OCI-LY7 (cell line): ENCODE measurements around the gene ODAM. TPM values are rescaled to one million over a fixed set of nuclear protein-coding genes. Genes with fewer than 3 reads are reported as not detected.

Experiments
- total RNA-seq, 2 experiments: library from RNA; depleted of rRNA in 1 of 2; stranded (reverse); fragments of >200 nt in 1 of 2; shearing (Covaris generic) in 1 of 2; gene quantifications; 2 replicates each; pipeline ENCODE4 v1.2.3, GENCODE V29; 2014 to 2022

Gene ODAM
- total RNA-seq, 2 experiments from 2014 or later = not detected

Other genes with a start within 250 kb of the ODAM start
- gene CSN2, start 230.0 kb upstream of the ODAM start, total RNA-seq (2014; rRNA removed; shearing (Covaris generic)) = not detected in 2 replicates
- not detected in 2 replicates for gene CSN2, start 230.0 kb upstream of the ODAM start, total RNA-seq (2022)
- not detected in 2 replicates for gene STATH, start 199.8 kb upstream of the ODAM start, total RNA-seq (2014; rRNA removed; shearing (Covaris generic))
- gene STATH, start 199.8 kb upstream of the ODAM start, total RNA-seq (2022) = not detected in 2 replicates
- gene HTN3, start 167.3 kb upstream of the ODAM start, total RNA-seq (2014; rRNA removed; shearing (Covaris generic)) = not detected in 2 replicates
- not detected in 2 replicates for gene HTN3, start 167.3 kb upstream of the ODAM start, total RNA-seq (2022)
- gene HTN1, start 145.3 kb upstream of the ODAM start, total RNA-seq (2014; rRNA removed; shearing (Covaris generic)) = not detected in 2 replicates
- gene HTN1, start 145.3 kb upstream of the ODAM start, total RNA-seq (2022) = not detected in 2 replicates
- not detected in 2 replicates for gene PRR27, start 41.5 kb upstream of the ODAM start, total RNA-seq (2014; rRNA removed; shearing (Covaris generic))
- gene PRR27, start 41.5 kb upstream of the ODAM start, total RNA-seq (2022) = not detected in 2 replicates
- gene FDCSP, start 30.4 kb downstream of the ODAM start, total RNA-seq (2014; rRNA removed; shearing (Covaris generic)) = not detected in 2 replicates
- gene FDCSP, start 30.4 kb downstream of the ODAM start, total RNA-seq (2022) = not detected in 2 replicates
- not detected in 2 replicates for gene CSN3, start 46.9 kb downstream of the ODAM start, total RNA-seq (2014; rRNA removed; shearing (Covaris generic))
- not detected in 2 replicates for gene CSN3, start 46.9 kb downstream of the ODAM start, total RNA-seq (2022)
- gene CABS1, start 139.3 kb downstream of the ODAM start, total RNA-seq (2014; rRNA removed; shearing (Covaris generic)) = not detected in 2 replicates
- gene CABS1, start 139.3 kb downstream of the ODAM start, total RNA-seq (2022) = not detected in 2 replicates
- gene SMR3A, start 165.0 kb downstream of the ODAM start, total RNA-seq (2014; rRNA removed; shearing (Covaris generic)) = not detected in 2 replicates
- gene SMR3A, start 165.0 kb downstream of the ODAM start, total RNA-seq (2022) = not detected in 2 replicates
- gene SMR3B, start 187.4 kb downstream of the ODAM start, total RNA-seq (2014; rRNA removed; shearing (Covaris generic)) = not detected in 2 replicates
- gene SMR3B, start 187.4 kb downstream of the ODAM start, total RNA-seq (2022) = not detected in 2 replicates
- gene OPRPN, start 202.2 kb downstream of the ODAM start, total RNA-seq (2014; rRNA removed; shearing (Covaris generic)) = not detected in 2 replicates
- not detected in 2 replicates for gene OPRPN, start 202.2 kb downstream of the ODAM start, total RNA-seq (2022)